ENCODE data around the gene GADD45A. TPM values are rescaled to one million over a fixed set of nuclear protein-coding genes. Genes with fewer than 3 reads are reported as not detected.
A peak's percentile ranks its signal among the peaks of the same experiment; 100 is the strongest.

The GADD45A gene
- total and polyA plus RNA-seq, 9 of the 15 experiments (the other 6 are each of a cell fraction or from before 2014, with no cell fraction given), result 21.3 to 156 (median 62.1) TPM

DNA sequence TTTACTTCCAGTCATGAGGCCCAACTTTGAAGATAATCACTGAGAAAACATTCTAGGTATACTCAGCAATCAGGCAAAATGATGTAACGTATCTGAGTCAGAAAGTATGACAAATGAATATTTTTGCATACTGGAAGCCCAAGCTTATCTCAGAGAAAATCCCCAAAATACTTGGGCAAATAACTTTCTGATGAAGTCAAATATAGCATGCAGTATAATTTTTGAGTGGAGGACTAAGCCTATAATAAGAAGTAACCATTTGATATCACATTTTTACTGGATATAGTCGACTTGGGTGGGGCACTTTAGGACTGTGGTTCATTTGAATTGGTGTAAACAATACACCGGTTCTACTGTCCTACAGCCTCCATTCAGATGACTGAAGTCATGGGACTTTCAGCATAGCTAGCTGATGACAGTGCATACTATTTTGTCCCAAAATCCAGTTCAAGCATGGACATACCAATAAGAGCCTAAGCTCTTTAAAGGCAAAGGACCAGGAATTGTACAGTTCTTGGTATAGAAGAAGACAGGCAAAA lies 2.3 kb upstream of the GADD45A start (continued):
- no peak for TF ChIP-seq POLR2B (IDR thresholded peaks at IDR 0.05; ENCODE audit: low read depth, partially characterized antibody)
- TF ChIP-seq, protein P1, sequence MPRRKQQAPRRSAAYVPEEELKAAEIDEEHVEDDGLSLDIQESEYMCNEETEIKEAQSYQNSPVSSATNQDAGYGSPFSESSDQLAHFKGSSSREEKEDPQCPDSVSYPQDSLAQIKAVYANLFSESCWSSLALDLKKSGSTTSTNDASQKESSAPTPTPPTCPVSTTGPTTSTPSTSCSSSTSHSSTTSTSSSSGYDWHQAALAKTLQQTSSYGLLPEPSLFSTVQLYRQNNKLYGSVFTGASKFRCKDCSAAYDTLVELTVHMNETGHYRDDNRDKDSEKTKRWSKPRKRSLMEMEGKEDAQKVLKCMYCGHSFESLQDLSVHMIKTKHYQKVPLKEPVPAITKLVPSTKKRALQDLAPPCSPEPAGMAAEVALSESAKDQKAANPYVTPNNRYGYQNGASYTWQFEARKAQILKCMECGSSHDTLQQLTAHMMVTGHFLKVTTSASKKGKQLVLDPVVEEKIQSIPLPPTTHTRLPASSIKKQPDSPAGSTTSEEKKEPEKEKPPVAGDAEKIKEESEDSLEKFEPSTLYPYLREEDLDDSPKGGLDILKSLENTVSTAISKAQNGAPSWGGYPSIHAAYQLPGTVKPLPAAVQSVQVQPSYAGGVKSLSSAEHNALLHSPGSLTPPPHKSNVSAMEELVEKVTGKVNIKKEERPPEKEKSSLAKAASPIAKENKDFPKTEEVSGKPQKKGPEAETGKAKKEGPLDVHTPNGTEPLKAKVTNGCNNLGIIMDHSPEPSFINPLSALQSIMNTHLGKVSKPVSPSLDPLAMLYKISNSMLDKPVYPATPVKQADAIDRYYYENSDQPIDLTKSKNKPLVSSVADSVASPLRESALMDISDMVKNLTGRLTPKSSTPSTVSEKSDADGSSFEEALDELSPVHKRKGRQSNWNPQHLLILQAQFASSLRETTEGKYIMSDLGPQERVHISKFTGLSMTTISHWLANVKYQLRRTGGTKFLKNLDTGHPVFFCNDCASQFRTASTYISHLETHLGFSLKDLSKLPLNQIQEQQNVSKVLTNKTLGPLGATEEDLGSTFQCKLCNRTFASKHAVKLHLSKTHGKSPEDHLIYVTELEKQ (CRISPR knock-in tag; IDR thresholded peaks at IDR 0.05), result no peak
- TF ChIP-seq TGIF2 (CRISPR knock-in tag; IDR thresholded peaks at IDR 0.05), result no peak
- TF ChIP-seq TAF7 (tag; IDR thresholded peaks at IDR 0.05), result no peak
- TF ChIP-seq HDAC8 (tag; IDR thresholded peaks at IDR 0.05), result no peak
- TF ChIP-seq MAFK (IDR thresholded peaks at IDR 0.05; ENCODE audit: low read length), result peak; percentile 62; the same call in 1 of the 2 replicates
- no peak for TF ChIP-seq ZNF507 (tag; conservative IDR thresholded peaks at IDR 0.05)
- TF ChIP-seq POU5F1 (IDR thresholded peaks at IDR 0.05; ENCODE audit: borderline replicate concordance, low read depth, low read length, partially characterized antibody), result no peak
- 0 out of 2 replicates have a peak, but pooled peaks have one; percentile 50 for TF ChIP-seq CREM (IDR thresholded peaks at IDR 0.05; ENCODE audit: low read depth)
- TF ChIP-seq FIP1L1 (IDR thresholded peaks at IDR 0.05; ENCODE audit: low read depth, low read length, poor library complexity, severe bottlenecking), result no peak
- peak; percentile 8; the same call in 1 of the 2 replicates for TF ChIP-seq ZNF24 (IDR thresholded peaks at IDR 0.05)
- TF ChIP-seq, protein P2, sequence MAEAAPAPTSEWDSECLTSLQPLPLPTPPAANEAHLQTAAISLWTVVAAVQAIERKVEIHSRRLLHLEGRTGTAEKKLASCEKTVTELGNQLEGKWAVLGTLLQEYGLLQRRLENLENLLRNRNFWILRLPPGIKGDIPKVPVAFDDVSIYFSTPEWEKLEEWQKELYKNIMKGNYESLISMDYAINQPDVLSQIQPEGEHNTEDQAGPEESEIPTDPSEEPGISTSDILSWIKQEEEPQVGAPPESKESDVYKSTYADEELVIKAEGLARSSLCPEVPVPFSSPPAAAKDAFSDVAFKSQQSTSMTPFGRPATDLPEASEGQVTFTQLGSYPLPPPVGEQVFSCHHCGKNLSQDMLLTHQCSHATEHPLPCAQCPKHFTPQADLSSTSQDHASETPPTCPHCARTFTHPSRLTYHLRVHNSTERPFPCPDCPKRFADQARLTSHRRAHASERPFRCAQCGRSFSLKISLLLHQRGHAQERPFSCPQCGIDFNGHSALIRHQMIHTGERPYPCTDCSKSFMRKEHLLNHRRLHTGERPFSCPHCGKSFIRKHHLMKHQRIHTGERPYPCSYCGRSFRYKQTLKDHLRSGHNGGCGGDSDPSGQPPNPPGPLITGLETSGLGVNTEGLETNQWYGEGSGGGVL (CRISPR knock-in tag; IDR thresholded peaks at IDR 0.05), result no peak
- TF ChIP-seq HNRNPUL1 (IDR thresholded peaks at IDR 0.05; ENCODE audit: low read length), result no peak
- no peak for TF ChIP-seq ZBTB1 (CRISPR knock-in tag; IDR thresholded peaks at IDR 0.05; ENCODE audit: borderline replicate concordance, low read depth)
- no peak for TF ChIP-seq PYGO2 (tag; IDR thresholded peaks at IDR 0.05)
- no peak for TF ChIP-seq BRF1 (IDR thresholded peaks at IDR 0.05; ENCODE audit: borderline replicate concordance, extremely low read depth, insufficient read length)
- no peak for TF ChIP-seq SNRNP70 (optimal IDR thresholded peaks at IDR 0.05; ENCODE audit: low read depth, low read length)
- TF ChIP-seq, protein P3, sequence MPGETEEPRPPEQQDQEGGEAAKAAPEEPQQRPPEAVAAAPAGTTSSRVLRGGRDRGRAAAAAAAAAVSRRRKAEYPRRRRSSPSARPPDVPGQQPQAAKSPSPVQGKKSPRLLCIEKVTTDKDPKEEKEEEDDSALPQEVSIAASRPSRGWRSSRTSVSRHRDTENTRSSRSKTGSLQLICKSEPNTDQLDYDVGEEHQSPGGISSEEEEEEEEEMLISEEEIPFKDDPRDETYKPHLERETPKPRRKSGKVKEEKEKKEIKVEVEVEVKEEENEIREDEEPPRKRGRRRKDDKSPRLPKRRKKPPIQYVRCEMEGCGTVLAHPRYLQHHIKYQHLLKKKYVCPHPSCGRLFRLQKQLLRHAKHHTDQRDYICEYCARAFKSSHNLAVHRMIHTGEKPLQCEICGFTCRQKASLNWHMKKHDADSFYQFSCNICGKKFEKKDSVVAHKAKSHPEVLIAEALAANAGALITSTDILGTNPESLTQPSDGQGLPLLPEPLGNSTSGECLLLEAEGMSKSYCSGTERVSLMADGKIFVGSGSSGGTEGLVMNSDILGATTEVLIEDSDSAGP (CRISPR knock-in tag; IDR thresholded peaks at IDR 0.05), result no peak
- TF ChIP-seq L3MBTL2 (IDR thresholded peaks at IDR 0.05), result 0 out of 2 replicates have a peak, but pooled peaks have one; percentile 28
- TF ChIP-seq NR4A1 (CRISPR knock-in tag; IDR thresholded peaks at IDR 0.05), result no peak
- no peak for TF ChIP-seq NR4A1 (tag; IDR thresholded peaks at IDR 0.05)
- no peak for TF ChIP-seq NFATC3 (IDR thresholded peaks at IDR 0.05)
